DND-41 (cell line): ENCODE measurements around the gene SHISA9.

Source experiments
- ATAC-seq: fragments of 200-7000 bp; cut with Tn5 transposase; 3 replicates; pipeline ENCODE4 v1.9.1; 2021; ENCODE audit warnings: low read depth; ENCODE audit not compliant: insufficient read depth
- DNase-seq: peaks from one replicate; pipeline ENCODE4 v3.0.0-alpha.2; 2020
- H2AFZ ChIP-seq: 2 replicates; pipeline ENCODE4 v1.6.0; 2012; ENCODE audit warnings: low read depth, low read length
- H3K27ac ChIP-seq: 2 replicates; pipeline ENCODE4 v1.5.1; 2012; ENCODE audit warnings: low read length, inconsistent platforms
- H3K27me3 ChIP-seq: fragments of 200-600 bp; sonication (generic); 2 replicates; pipeline ENCODE4 v1.6.0; 2012; ENCODE audit warnings: low read length, mild to moderate bottlenecking, inconsistent platforms; ENCODE audit not compliant: insufficient read depth, poor library complexity
- H3K36me3 ChIP-seq: 2 replicates; pipeline ENCODE4 v1.5.1; 2012; ENCODE audit warnings: low read length, inconsistent platforms; ENCODE audit not compliant: insufficient read depth
- H3K4me1 ChIP-seq: 2 replicates; pipeline ENCODE4 v1.5.1; 2012; ENCODE audit warnings: mild to moderate bottlenecking, low read length; ENCODE audit not compliant: insufficient read depth
- H3K4me2 ChIP-seq: 2 replicates; pipeline ENCODE4 v1.6.0; 2012; ENCODE audit warnings: mild to moderate bottlenecking, moderate library complexity, low read length, inconsistent platforms; ENCODE audit not compliant: insufficient read depth
- H3K4me3 ChIP-seq, 2 experiments: fragments of 200-600 bp in 1 of 2; shearing (Covaris generic) in 1 of 2; 2 replicates each; pipeline ENCODE4 v1.5.1; 2012 to 2016; ENCODE audit warnings: inconsistent platforms in 2 of 2, low read length in 2 of 2, mild to moderate bottlenecking in 2 of 2, low read depth in 1 of 2, moderate library complexity in 1 of 2
- H3K79me2 ChIP-seq: 2 replicates; pipeline ENCODE4 v1.6.0; 2012; ENCODE audit warnings: low read length, inconsistent platforms; ENCODE audit not compliant: insufficient read depth
- H3K9ac ChIP-seq: 2 replicates; pipeline ENCODE4 v1.6.0; 2012; ENCODE audit warnings: low read depth, mild to moderate bottlenecking, inconsistent platforms, low read length, moderate library complexity
- H3K9me3 ChIP-seq: 2 replicates; pipeline ENCODE4 v1.5.1; 2012; ENCODE audit warnings: low read length, moderate library complexity, mild to moderate bottlenecking, inconsistent platforms; ENCODE audit not compliant: insufficient read depth, severe bottlenecking
- H4K20me1 ChIP-seq: 2 replicates; pipeline ENCODE4 v1.6.0; 2012; ENCODE audit warnings: low read length; ENCODE audit not compliant: insufficient read depth
- EZH2 ChIP-seq: IDR thresholded peaks from 3 replicates; pipeline ENCODE4 v1.6.1; 2012; ENCODE audit warnings: borderline replicate concordance, low read depth, mild to moderate bottlenecking, moderate library complexity, low read length, inconsistent platforms; ENCODE audit not compliant: severe bottlenecking
- TF ChIP-seq, protein P1 (sequence below): IDR thresholded peaks from 2 replicates; pipeline ENCODE4 v1.5.1; 2012; ENCODE audit warnings: borderline replicate concordance, low read length, moderate library complexity, mild to moderate bottlenecking; ENCODE audit not compliant: poor library complexity, severe bottlenecking; ENCODE audit errors: extremely low read depth

SHISA9 gene

DNA sequence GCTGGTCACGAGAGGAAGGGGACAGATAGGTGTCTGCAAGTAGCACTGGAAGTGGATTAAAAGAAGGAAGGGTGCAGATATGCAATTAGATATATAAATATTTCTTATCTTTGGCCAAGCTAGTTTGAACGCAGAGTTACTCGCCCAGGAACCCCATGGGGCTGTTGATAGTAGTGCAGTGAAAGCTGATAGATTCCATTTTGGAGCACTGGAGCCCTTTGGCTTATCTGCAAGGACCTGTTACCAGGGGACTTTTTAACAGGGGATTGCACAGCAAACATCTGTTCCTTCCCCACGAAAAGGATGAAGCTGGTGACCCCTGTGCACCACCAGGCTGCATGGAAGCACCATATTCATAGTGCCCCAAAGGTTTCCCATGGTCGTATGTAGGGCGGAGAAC lies 218.7 kb downstream of the SHISA9 start:
- Histone ChIP-seq H3K36me3 (no peaks in the 10 kb centered on the region), H3K27ac (no peak overlapping the region), H3K4me3 (no peak overlapping the region), H3K4me1 (no peaks in the 10 kb centered on the region), H3K27me3 (no peaks in the 10 kb centered on the region), H3K9ac (no peak overlapping the region), H3K79me2 (no peaks in the 10 kb centered on the region), H3K4me2 (no peak overlapping the region), H4K20me1 (no peaks in the 10 kb centered on the region), H3K9me3 (no peaks in the 10 kb centered on the region), H2AFZ (no peak overlapping the region)
- DNase-seq (no peak), ATAC-seq (no peak)
- TF ChIP-seq EZH2 = no peak
- TF ChIP-seq, protein P1, sequence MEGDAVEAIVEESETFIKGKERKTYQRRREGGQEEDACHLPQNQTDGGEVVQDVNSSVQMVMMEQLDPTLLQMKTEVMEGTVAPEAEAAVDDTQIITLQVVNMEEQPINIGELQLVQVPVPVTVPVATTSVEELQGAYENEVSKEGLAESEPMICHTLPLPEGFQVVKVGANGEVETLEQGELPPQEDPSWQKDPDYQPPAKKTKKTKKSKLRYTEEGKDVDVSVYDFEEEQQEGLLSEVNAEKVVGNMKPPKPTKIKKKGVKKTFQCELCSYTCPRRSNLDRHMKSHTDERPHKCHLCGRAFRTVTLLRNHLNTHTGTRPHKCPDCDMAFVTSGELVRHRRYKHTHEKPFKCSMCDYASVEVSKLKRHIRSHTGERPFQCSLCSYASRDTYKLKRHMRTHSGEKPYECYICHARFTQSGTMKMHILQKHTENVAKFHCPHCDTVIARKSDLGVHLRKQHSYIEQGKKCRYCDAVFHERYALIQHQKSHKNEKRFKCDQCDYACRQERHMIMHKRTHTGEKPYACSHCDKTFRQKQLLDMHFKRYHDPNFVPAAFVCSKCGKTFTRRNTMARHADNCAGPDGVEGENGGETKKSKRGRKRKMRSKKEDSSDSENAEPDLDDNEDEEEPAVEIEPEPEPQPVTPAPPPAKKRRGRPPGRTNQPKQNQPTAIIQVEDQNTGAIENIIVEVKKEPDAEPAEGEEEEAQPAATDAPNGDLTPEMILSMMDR = no peak

DNA sequence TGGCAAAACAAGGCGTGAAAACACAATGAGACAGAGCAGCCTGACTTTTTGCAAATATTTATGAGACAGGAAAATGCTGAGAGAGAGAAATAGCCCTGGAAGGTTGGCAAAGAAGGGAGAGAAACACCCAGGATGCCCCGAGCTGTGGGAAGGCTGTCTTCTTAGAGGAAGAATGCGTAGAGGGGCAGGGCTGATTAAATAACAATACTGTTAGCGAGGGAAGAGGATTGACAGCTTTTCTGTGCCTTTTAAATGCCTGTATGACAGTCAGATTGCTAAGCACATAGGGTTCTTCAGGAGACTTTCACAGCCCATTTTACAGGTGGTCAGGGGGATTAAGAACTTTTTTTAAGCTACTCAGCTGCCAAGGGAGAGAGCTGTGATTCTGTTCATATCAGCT lies 219.2 kb downstream of the SHISA9 start:
- no peaks in the 10 kb centered on the region for H3K27me3 ChIP-seq
- no peak for ATAC-seq

DNA sequence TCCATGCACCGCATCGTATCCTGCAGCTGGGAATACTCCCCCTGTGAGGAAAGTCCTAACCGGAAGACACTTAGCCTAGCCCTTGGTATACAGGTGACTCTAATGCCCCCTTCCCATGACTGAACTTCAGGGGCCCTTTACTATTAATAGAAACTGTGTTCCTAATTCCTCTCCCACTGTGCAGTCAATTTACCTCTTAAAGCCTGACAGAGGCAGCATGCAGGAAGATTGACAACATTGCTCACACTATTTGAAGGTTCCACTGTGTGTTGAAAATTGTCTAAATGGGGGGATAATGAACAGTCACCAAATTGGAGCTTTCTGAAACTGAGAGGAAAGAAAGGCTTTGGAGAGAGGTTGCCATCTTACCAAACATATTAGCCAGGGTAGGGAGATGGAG lies 222.6 kb downstream of the SHISA9 start:
- Histone ChIP-seq H3K4me2 (no peak overlapping the region), H3K9ac (no peak overlapping the region), H3K4me1 (no peaks in the 10 kb centered on the region), H2AFZ (no peak overlapping the region), H3K79me2 (no peaks in the 10 kb centered on the region), H3K9me3 (no peaks in the 10 kb centered on the region), H3K36me3 (no peaks in the 10 kb centered on the region), H3K27ac (no peak overlapping the region), H3K27me3 (no peaks in the 10 kb centered on the region), H3K4me3 (no peak overlapping the region), H4K20me1 (no peaks in the 10 kb centered on the region)
- no peak for ATAC-seq
- no peak for TF ChIP-seq EZH2
- TF ChIP-seq, protein P1 = no peak
- DNase-seq = no peak

More for the DNA sequence above, 219.2 kb downstream of the SHISA9 start:
- no peaks in the 10 kb centered on the region for H3K36me3 ChIP-seq
- H3K4me1 ChIP-seq = no peaks in the 10 kb centered on the region
- no peak overlapping the region for H3K27ac ChIP-seq
- no peak overlapping the region for H3K4me3 ChIP-seq
- H3K9me3 ChIP-seq = no peaks in the 10 kb centered on the region
- TF ChIP-seq, protein P1 = no peak
- no peak for TF ChIP-seq EZH2
- no peak for DNase-seq
- H2AFZ ChIP-seq = no peak overlapping the region
- H3K79me2 ChIP-seq = no peaks in the 10 kb centered on the region
- no peaks in the 10 kb centered on the region for H4K20me1 ChIP-seq
- H3K4me2 ChIP-seq = no peak overlapping the region
- no peak overlapping the region for H3K9ac ChIP-seq

DNA sequence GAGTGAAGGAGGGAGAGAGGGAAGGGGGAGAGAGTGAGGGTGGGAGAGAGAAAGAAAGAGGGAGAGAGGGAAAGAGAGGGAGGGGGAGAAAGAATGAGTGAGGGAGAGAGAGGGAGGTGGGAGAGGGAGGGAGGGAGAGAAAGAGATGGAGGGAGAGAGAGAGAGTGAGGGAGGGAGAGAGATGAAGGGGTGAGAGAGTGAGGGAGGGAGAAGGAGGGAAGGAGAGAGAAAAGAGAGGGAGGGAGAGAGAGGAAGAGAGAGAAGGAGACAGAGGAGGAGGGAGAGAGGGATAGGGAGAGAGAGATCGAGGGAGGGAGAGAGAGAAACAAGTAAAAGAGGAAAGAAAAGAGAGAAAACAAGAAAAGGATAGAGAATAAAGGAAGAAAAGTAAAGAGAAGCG lies 225.7 kb downstream of the SHISA9 start:
- no peaks in the 10 kb centered on the region for H3K36me3 ChIP-seq
- no peaks in the 10 kb centered on the region for H3K9me3 ChIP-seq
- H4K20me1 ChIP-seq = no peaks in the 10 kb centered on the region
- H3K4me1 ChIP-seq = no peaks in the 10 kb centered on the region
- no peaks in the 10 kb centered on the region for H3K27me3 ChIP-seq
- H3K27ac ChIP-seq = no peak overlapping the region
- H3K4me3 ChIP-seq = no peak overlapping the region
- TF ChIP-seq, protein P1 = no peak
- no peak for TF ChIP-seq EZH2
- H2AFZ ChIP-seq = no peak overlapping the region
- no peak overlapping the region for H3K4me2 ChIP-seq
- ATAC-seq (no peak), DNase-seq (no peak)
- no peak overlapping the region for H3K9ac ChIP-seq
- no peaks in the 10 kb centered on the region for H3K79me2 ChIP-seq
